ENCODE results near the gene UNC45A.
"Not testable (repeated sequence)": the region's sequence is repeated elsewhere in the genome, so short reads cannot be mapped to it uniquely, and the experiment has no call there.

UNC45A gene

DNA sequence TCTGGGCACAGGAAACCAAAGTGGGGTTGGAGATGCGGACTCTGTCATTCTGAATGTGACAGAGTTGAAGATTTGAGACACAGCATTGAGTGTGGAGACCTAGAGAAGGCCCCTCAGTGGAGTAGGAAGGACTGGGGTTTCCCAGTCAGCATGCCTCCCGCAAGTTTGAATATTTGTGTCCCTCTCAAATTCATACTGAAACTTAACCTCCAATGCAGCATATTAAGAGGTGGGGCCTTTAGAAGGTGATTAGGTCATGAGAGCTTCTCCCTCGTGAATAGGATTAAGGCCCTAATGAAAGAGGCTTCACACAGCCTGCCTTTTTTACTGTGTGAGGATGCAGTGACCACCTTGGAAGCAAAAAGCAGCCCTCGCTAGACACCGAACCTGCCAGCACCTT lies 10.7 kb upstream of the UNC45A start:
- Histone ChIP-seq H3K4me3 (ENCODE audit: low read depth, low read length) (no peak overlapping the region), H3K27ac (ENCODE audit: low read depth, low read length) (no peak overlapping the region), H3K9ac (ENCODE audit: low read length) (no peak overlapping the region), H3K27me3 (ENCODE audit: control insufficient read depth, insufficient read depth, low read length) (no peaks in the 10 kb centered on the region), H3K36me3 (ENCODE audit: control insufficient read depth, insufficient read depth, low read length) (peaks cover 12% of the 10 kb centered on the region; the same call in 1 of the 2 replicates), H3K4me1 (ENCODE audit: control insufficient read depth, insufficient read depth, low read length) (no peaks in the 10 kb centered on the region), H3K9me3 (ENCODE audit: control insufficient read depth, insufficient read depth, low read depth, low read length) (no peaks in the 10 kb centered on the region)

DNA sequence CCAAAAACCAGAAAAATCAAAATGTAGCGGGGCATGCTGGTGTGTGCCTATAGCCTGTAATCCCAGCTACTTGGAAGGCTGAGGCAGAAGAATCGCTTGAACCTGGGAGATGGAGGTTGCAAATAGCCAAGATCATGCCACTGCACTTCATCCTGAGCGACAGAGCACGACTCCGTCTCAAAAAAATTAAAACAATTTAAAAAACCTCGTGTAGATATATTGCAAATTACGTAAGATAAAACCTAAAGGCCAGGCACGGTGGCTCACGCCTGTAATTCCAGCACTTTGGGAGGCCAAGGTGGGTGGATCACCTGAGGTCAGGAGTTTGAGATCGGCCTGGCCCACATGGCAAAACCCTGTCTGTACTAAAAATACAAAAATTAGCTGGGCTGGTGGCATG lies 8.3 kb upstream of the UNC45A start:
- not testable (repeated sequence) for H3K27me3 ChIP-seq (ENCODE audit: control insufficient read depth, insufficient read depth, low read length); H3K4me3 ChIP-seq (ENCODE audit: low read depth, low read length); H3K27ac ChIP-seq (ENCODE audit: low read depth, low read length); H3K9me3 ChIP-seq (ENCODE audit: control insufficient read depth, insufficient read depth, low read depth, low read length); H3K4me1 ChIP-seq (ENCODE audit: control insufficient read depth, insufficient read depth, low read length); H3K36me3 ChIP-seq (ENCODE audit: control insufficient read depth, insufficient read depth, low read length); H3K9ac ChIP-seq (ENCODE audit: low read length)

DNA sequence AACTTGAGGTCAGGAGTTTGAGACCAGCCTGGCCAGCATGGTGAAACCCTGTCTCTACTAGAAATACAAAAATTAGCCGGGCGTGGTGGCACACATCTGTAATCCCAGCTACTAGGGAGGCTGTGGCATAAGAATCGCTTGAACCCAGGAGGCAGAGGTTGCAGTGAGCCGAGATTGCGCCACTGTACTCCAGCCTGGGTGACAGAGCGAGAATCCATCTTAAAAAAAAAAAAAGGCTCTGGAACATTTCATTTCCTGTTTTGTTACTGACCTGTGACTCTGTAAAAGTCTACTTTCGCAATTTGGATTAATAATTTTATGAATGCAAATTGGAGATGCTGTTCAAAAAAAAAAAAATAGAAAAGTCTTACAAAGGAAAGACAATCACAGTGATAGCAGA lies 7.0 kb upstream of the UNC45A start:
- H3K36me3 ChIP-seq (ENCODE audit: control insufficient read depth, insufficient read depth, low read length); H3K4me3 ChIP-seq (ENCODE audit: low read depth, low read length); H3K9me3 ChIP-seq (ENCODE audit: control insufficient read depth, insufficient read depth, low read depth, low read length); H3K9ac ChIP-seq (ENCODE audit: low read length); H3K4me1 ChIP-seq (ENCODE audit: control insufficient read depth, insufficient read depth, low read length); H3K27ac ChIP-seq (ENCODE audit: low read depth, low read length); H3K27me3 ChIP-seq (ENCODE audit: control insufficient read depth, insufficient read depth, low read length): not testable (repeated sequence)

DNA sequence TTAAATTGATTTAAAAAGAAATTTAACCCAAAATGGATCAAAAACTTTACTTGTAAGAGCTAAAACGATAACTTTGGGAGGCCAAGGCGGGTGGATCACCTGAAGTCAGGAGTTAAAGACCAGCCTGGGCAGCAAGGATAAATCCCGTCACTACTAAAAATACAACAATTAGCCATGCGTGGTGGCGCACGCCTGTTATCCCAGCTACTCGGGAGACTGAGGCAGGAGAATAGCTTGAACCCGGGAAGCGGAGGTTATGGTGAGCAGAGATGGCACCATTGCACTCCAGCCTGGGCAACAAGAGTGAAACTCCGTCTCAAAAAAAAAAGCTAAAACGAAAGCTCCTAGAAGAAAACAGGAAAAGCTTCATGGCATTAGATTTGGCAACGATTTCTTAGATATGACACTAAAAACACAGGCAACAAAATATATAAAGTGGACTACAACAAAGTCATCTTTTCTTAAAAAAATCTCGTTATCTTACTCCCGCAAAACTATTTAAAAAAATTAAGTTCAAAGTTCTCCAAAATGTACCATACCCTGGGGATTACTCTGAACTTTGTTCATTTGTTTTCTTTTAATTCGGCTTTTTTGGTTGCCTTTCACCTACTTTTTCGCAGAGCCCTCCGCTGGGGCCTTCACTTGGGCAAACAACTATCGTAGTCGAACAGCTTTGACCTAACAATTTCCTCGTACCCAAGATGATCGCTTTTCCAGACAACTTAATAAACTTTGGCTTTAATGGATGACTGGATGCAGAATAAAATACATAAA lies 5.7 kb upstream of the UNC45A start:
- H3K9ac ChIP-seq (ENCODE audit: low read length) = no peak overlapping the region
- H3K9me3 ChIP-seq (ENCODE audit: control insufficient read depth, insufficient read depth, low read depth, low read length) = no peaks in the 10 kb centered on the region
- H3K27ac ChIP-seq (ENCODE audit: low read depth, low read length) = no peak overlapping the region
- H3K36me3 ChIP-seq (ENCODE audit: control insufficient read depth, insufficient read depth, low read length) = no peaks in the 10 kb centered on the region
- H3K4me1 ChIP-seq (ENCODE audit: control insufficient read depth, insufficient read depth, low read length) = peaks cover 7% of the 10 kb centered on the region; the same call in 1 of the 2 replicates
- H3K27me3 ChIP-seq (ENCODE audit: control insufficient read depth, insufficient read depth, low read length) = peaks cover 8% of the 10 kb centered on the region
- H3K4me3 ChIP-seq (ENCODE audit: low read depth, low read length) = peak overlapping the region; percentile 23; the same call in 1 of the 2 replicates

DNA sequence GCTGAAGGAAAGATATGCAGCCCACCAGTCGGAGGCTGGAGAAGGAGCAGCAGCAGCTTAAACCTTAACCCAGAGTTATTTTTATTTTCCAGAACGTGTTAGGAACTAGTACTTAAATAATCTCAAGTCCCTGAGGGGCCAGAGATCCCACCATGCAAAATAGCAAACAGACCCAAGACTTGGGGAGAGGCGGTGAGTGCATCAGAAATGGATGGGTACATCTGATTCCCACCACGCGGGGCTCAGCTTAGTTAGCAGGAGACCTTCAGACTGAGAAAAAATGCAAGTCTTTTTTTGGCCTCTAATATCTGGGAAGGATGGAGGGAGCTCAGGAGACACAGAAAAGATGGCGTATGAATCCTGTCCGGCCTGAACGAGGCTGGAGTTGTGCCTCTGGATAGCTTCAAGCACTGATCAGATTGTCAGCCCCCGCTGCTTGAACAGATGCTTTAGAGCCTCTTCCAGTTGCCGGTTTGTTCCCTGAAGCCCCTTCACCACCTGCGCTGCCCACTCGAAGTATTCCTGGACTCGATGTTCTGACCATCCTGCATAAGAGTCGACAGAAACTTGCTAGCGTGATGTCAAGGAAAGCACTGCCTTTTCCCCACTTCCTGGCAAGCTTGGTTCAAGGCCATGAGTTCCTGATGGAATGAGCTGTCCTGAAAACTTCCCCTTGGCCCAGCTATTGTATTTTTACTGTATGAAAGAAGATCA lies 4.1 kb upstream of the UNC45A start:
- H3K9me3 ChIP-seq (ENCODE audit: control insufficient read depth, insufficient read depth, low read depth, low read length) = no peaks in the 10 kb centered on the region
- peaks cover 12% of the 10 kb centered on the region for H3K4me1 ChIP-seq (ENCODE audit: control insufficient read depth, insufficient read depth, low read length)
- H3K4me3 ChIP-seq (ENCODE audit: low read depth, low read length) = peak overlapping the region; percentile 91
- H3K36me3 ChIP-seq (ENCODE audit: control insufficient read depth, insufficient read depth, low read length) = no peaks in the 10 kb centered on the region
- no peak overlapping the region for H3K9ac ChIP-seq (ENCODE audit: low read length)
- H3K27ac ChIP-seq (ENCODE audit: low read depth, low read length) = no peak overlapping the region
- H3K27me3 ChIP-seq (ENCODE audit: control insufficient read depth, insufficient read depth, low read length) = peaks cover 8% of the 10 kb centered on the region

DNA sequence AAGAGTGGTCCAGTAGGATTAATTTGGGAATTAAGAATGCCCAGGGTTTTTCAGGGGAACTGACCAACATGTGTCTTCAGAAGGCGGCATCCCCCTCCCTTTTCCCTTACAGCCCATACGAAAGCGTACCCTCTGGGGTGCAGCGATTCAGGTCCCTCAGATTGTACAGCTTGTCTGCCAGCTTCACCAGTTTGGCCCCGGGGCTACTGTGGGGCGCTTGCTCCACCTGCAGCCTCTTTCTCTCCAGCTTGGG lies 3.6 kb upstream of the UNC45A start:
- no peak overlapping the region for H3K9ac ChIP-seq (ENCODE audit: low read length)

DNA sequence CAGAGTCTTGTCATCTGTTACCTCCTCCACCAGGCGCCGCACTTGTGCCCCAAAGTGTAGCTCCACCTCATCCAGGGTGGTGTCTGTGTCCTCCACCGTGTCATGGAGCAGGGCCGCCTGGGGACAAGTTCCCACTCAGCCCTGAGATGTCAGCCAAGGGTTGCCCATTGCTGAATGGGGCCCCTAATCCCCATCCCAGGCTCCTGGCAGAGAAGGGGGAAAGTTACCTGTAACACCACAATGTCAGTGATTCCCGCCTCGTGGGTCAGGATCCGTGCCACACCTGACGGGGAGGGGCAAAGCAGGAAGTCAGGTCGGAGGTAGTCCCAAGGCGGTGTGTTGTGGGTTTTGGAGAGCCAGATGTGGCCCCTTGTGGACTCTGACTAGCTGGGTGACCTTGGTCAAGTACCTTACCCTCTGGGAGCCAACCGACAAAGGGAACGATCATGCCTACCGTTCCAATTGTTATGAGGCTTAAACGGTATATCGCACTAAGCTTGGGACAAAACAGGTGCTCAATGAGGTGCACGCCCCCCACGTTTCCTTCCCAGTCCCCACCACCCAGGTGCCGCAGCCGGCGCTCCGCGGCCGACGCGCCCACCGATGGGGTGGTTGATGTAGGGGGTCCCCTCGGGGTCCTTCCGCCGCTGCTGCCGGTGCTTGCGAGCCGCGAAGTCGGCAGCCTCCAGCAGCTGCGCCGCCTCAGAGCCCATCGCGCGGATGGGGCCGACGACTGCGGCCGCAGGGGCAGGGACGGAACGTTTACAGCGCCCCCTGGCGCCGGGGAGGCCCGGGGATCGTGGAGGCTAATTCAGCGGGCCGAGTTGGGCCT lies 3.0 kb upstream of the UNC45A start, which contains the start of gene HDDC3:
HDDC3 (minus strand) TSS at position 722 of the 832 bp plus-strand sequence; CDS start at position 713, 9 bp downstream.
- Histone ChIP-seq H3K9me3 (ENCODE audit: control insufficient read depth, insufficient read depth, low read depth, low read length) (no peaks in the 10 kb centered on the region), H3K9ac (ENCODE audit: low read length) (peak within 1 kb of the TSS; percentile 68), H3K4me1 (ENCODE audit: control insufficient read depth, insufficient read depth, low read length) (peaks cover 17% of the 10 kb centered on the region), H3K36me3 (ENCODE audit: control insufficient read depth, insufficient read depth, low read length) (peaks cover 9% of the 10 kb centered on the region), H3K4me3 (ENCODE audit: low read depth, low read length) (peak within 1 kb of the TSS; percentile 91), H3K27me3 (ENCODE audit: control insufficient read depth, insufficient read depth, low read length) (peaks cover 8% of the 10 kb centered on the region), H3K27ac (ENCODE audit: low read depth, low read length) (no peak within 1 kb of the TSS)

More for the DNA sequence above, 3.6 kb upstream of the UNC45A start:
- Histone ChIP-seq H3K4me3 (ENCODE audit: low read depth, low read length) (peak overlapping the region; percentile 91), H3K36me3 (ENCODE audit: control insufficient read depth, insufficient read depth, low read length) (peaks cover 3% of the 10 kb centered on the region; the same call in 1 of the 2 replicates), H3K27me3 (ENCODE audit: control insufficient read depth, insufficient read depth, low read length) (peaks cover 8% of the 10 kb centered on the region), H3K9me3 (ENCODE audit: control insufficient read depth, insufficient read depth, low read depth, low read length) (no peaks in the 10 kb centered on the region), H3K4me1 (ENCODE audit: control insufficient read depth, insufficient read depth, low read length) (peaks cover 17% of the 10 kb centered on the region), H3K27ac (ENCODE audit: low read depth, low read length) (no peak overlapping the region)

DNA sequence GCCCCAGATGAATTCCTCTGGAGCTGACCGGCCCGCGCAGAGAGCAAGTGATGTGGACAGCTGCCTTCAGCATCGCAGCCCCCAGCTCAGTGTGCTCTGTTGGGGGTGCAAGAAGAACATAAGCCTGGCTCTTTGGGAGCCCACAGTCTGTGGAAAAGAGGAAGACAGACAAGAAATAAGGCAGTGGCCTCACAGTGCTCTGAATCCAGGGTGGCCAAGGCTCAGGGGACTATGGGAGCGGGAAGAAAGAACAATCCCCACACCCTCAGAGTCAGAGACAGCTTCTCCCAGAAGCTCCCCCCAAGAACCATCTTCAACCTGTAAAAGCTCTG lies 2.5 kb upstream of the UNC45A start:
- H3K27ac ChIP-seq (ENCODE audit: low read depth, low read length) = no peak overlapping the region
- H3K9me3 ChIP-seq (ENCODE audit: control insufficient read depth, insufficient read depth, low read depth, low read length) = no peaks in the 10 kb centered on the region
- peaks cover 17% of the 10 kb centered on the region for H3K4me1 ChIP-seq (ENCODE audit: control insufficient read depth, insufficient read depth, low read length)
- H3K4me3 ChIP-seq (ENCODE audit: low read depth, low read length) = peak overlapping the region; percentile 91
- H3K36me3 ChIP-seq (ENCODE audit: control insufficient read depth, insufficient read depth, low read length) = peaks cover 12% of the 10 kb centered on the region
- peaks cover 8% of the 10 kb centered on the region for H3K27me3 ChIP-seq (ENCODE audit: control insufficient read depth, insufficient read depth, low read length)
- no peak overlapping the region for H3K9ac ChIP-seq (ENCODE audit: low read length)

DNA sequence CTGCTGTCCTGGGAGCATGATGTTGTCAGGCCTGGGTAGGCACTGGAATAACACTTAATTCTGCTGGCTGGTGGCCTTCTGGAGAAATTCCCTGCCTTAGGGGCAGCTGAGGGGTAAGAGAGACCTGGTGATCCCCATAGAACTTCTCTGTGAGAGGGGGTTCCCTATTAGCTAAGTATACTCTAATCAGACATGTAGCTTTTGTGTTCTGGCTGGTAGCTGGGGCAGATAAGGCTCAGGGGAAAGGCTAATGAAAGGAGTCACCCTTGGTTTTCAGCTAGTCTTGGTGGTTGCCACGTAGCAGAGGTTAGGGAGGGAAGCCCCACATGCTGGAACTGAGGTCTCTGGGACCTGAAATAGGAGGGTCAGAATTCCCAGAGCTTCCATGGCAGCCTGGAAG lies 1.8 kb upstream of the UNC45A start:
- H3K9me3 ChIP-seq (ENCODE audit: control insufficient read depth, insufficient read depth, low read depth, low read length) = no peaks in the 10 kb centered on the region
- no peak overlapping the region for H3K4me3 ChIP-seq (ENCODE audit: low read depth, low read length)
- H3K27me3 ChIP-seq (ENCODE audit: control insufficient read depth, insufficient read depth, low read length) = peaks cover 8% of the 10 kb centered on the region
- H3K36me3 ChIP-seq (ENCODE audit: control insufficient read depth, insufficient read depth, low read length) = peaks cover 15% of the 10 kb centered on the region
- no peak overlapping the region for H3K27ac ChIP-seq (ENCODE audit: low read depth, low read length)
- H3K4me1 ChIP-seq (ENCODE audit: control insufficient read depth, insufficient read depth, low read length) = peaks cover 17% of the 10 kb centered on the region
- no peak overlapping the region for H3K9ac ChIP-seq (ENCODE audit: low read length)

DNA sequence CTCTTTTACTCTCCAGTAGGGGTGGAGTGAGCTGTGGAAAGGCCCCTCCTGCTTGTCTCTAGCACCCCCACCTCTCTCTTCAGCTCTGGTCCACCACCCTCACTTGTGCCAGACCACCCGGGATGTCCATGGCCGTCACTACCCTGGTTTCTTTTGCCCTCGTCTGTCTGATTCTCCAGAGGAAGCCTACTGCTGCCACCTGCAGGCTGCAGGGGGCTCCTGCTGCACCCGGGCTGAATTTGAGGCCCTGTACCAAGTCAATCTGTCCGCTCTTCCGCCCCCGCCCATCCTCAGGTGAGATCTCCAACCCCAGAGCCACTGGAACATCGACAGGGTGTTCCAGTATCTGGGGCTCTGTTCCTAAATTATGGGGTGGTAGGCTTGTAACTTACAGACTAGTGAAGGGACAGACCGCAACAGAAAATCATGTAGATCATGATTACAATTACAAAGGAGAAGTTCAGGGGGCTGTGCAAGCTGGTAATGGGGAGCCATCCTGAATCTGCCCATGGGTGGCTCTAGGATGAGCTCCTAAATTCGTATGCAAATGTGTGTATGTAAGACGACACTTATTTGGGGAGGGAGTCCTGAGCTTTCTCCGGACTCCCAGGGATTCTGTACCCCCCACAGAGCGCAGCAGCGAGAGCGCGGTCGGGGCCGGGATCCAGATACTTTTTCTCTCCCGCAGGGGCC lies 683 bp upstream of the UNC45A start:
- no peak overlapping the region for H3K27ac ChIP-seq (ENCODE audit: low read depth, low read length)

More for the DNA sequence above, 683 bp upstream of the UNC45A start:
- H3K9me3 ChIP-seq (ENCODE audit: control insufficient read depth, insufficient read depth, low read depth, low read length) = no peaks in the 10 kb centered on the region
- H3K4me1 ChIP-seq (ENCODE audit: control insufficient read depth, insufficient read depth, low read length) = peaks cover 17% of the 10 kb centered on the region
- H3K9ac ChIP-seq (ENCODE audit: low read length) = peak overlapping the region; percentile 23
- H3K4me3 ChIP-seq (ENCODE audit: low read depth, low read length) = peak overlapping the region; percentile 82
- H3K27me3 ChIP-seq (ENCODE audit: control insufficient read depth, insufficient read depth, low read length) = peaks cover 8% of the 10 kb centered on the region
- peaks cover 19% of the 10 kb centered on the region for H3K36me3 ChIP-seq (ENCODE audit: control insufficient read depth, insufficient read depth, low read length)

Measured in HUES6 (cell line).